Cardiac muscle cell (in vitro differentiated cells and primary cell): Measurements from ENCODE around the gene LRRN3. TPM values are rescaled to one million over a fixed set of nuclear protein-coding genes. Genes with fewer than 3 reads are reported as not detected.
"Not testable (repeated sequence)": the region's sequence is repeated elsewhere in the genome, so short reads cannot be mapped to it uniquely, and the experiment has no call there.

Source experiments
- DNase-seq, 2 donors: peaks; one replicate each; pipeline versions ENCODE4 v3.0.0 to v3.0.0-alpha.2; 2010 to 2017; ENCODE audit warnings: low read depth in 1 of 2, low spot score in 1 of 2
- H3K27ac ChIP-seq: fragments of 200-600 bp; sonication (generic); 2 replicates; pipeline ENCODE4 v1.5.1; 2016
- H3K27me3 ChIP-seq: fragments of 200-600 bp; sonication (generic); 2 replicates; pipeline ENCODE4 v1.6.0; 2016; ENCODE audit warnings: control low read depth
- H3K36me3 ChIP-seq: fragments of 200-600 bp; sonication (generic); 2 replicates; pipeline ENCODE4 v1.5.1; 2016; ENCODE audit warnings: control low read depth
- H3K4me1 ChIP-seq: fragments of 200-600 bp; sonication (generic); 2 replicates; pipeline ENCODE4 v1.8.1; 2017; ENCODE audit warnings: low read depth, mild to moderate bottlenecking, mixed run types
- H3K4me3 ChIP-seq: fragments of 200-600 bp; sonication (generic); 2 replicates; pipeline ENCODE4 v1.5.1; 2016; ENCODE audit warnings: mild to moderate bottlenecking
- H3K9me3 ChIP-seq: fragments of 200-600 bp; sonication (generic); 2 replicates; pipeline ENCODE4 v1.5.1; 2017; ENCODE audit warnings: low read depth, mild to moderate bottlenecking, control low read depth
- CTCF ChIP-seq: IDR thresholded peaks from 2 replicates; pipeline ENCODE4 v1.5.1; 2012; ENCODE audit warnings: low read depth, mild to moderate bottlenecking, low read length
- polyA plus RNA-seq: library from polyadenylated mRNA; unstranded; fragments of >200 nt; fragmentation: Nextera tagmentation; extraction: Ambion mirVana; gene quantifications from 2 replicates; pipeline ENCODE4 v1.2.1, GENCODE V29; 2016
- total RNA-seq: library from RNA; depleted of rRNA; stranded (reverse); fragments of >200 nt; gene quantifications from 2 replicates; pipeline ENCODE4 v1.2.3, GENCODE V29; 2016

Gene LRRN3
- total and polyA plus RNA-seq, 2 experiments from 2014 or later: 43.7 to 84.6 TPM

GRCh38 chr7:111071556-111071955, 19.4 kb upstream of the LRRN3 start:
- no peak for DNase-seq
- peaks cover 13% of the 10 kb centered on the region for H3K4me1 ChIP-seq
- no peak overlapping the region for H3K27ac ChIP-seq
- TF ChIP-seq CTCF: no peak
- H3K36me3 ChIP-seq: no peaks in the 10 kb centered on the region
- H3K27me3 ChIP-seq: no peaks in the 10 kb centered on the region
- no peak overlapping the region for H3K4me3 ChIP-seq
- no peaks in the 10 kb centered on the region for H3K9me3 ChIP-seq

- H3K4me3 ChIP-seq, H3K27ac ChIP-seq, H3K27me3 ChIP-seq, DNase-seq, H3K9me3 ChIP-seq, H3K36me3 ChIP-seq: not testable (repeated sequence)
- peaks cover 13% of the 10 kb centered on the region for H3K4me1 ChIP-seq
Observed at GRCh38 chr7:111072658-111073057, 18.3 kb upstream of the LRRN3 start.

- Histone ChIP-seq H3K27me3 (no peaks in the 10 kb centered on the region), H3K27ac (no peak overlapping the region), H3K4me3 (no peak overlapping the region), H3K9me3 (no peaks in the 10 kb centered on the region), H3K4me1 (peaks cover 13% of the 10 kb centered on the region), H3K36me3 (no peaks in the 10 kb centered on the region)
- no peak for TF ChIP-seq CTCF
- no peak for DNase-seq
Observed at GRCh38 chr7:111074071-111074747, 16.7 kb upstream of the LRRN3 start.

GRCh38 chr7:111074748-111075146, 16.2 kb upstream of the LRRN3 start:
- Histone ChIP-seq H3K27me3 (no peaks in the 10 kb centered on the region), H3K27ac (no peak overlapping the region), H3K9me3 (no peaks in the 10 kb centered on the region), H3K4me1 (peaks cover 13% of the 10 kb centered on the region), H3K4me3 (no peak overlapping the region), H3K36me3 (no peaks in the 10 kb centered on the region)
- no peak for TF ChIP-seq CTCF
- no peak for DNase-seq

- H3K27ac ChIP-seq: no peak overlapping the region
- DNase-seq: no peak
- no peaks in the 10 kb centered on the region for H3K27me3 ChIP-seq
- H3K36me3 ChIP-seq: no peaks in the 10 kb centered on the region
- H3K4me3 ChIP-seq: no peak overlapping the region
- no peaks in the 10 kb centered on the region for H3K9me3 ChIP-seq
- H3K4me1 ChIP-seq: peaks cover 13% of the 10 kb centered on the region
- TF ChIP-seq CTCF: no peak
Observed at GRCh38 chr7:111075498-111075897, 15.4 kb upstream of the LRRN3 start.

- Histone ChIP-seq H3K4me1 (peaks cover 13% of the 10 kb centered on the region), H3K27ac (no peak overlapping the region), H3K27me3 (no peaks in the 10 kb centered on the region), H3K4me3 (no peak overlapping the region), H3K9me3 (no peaks in the 10 kb centered on the region), H3K36me3 (no peaks in the 10 kb centered on the region)
- DNase-seq: no peak
- no peak for TF ChIP-seq CTCF
Observed at GRCh38 chr7:111076205-111076604, 14.7 kb upstream of the LRRN3 start.
